ENCODE data around the gene RPS25.

Gene RPS25

DNA sequence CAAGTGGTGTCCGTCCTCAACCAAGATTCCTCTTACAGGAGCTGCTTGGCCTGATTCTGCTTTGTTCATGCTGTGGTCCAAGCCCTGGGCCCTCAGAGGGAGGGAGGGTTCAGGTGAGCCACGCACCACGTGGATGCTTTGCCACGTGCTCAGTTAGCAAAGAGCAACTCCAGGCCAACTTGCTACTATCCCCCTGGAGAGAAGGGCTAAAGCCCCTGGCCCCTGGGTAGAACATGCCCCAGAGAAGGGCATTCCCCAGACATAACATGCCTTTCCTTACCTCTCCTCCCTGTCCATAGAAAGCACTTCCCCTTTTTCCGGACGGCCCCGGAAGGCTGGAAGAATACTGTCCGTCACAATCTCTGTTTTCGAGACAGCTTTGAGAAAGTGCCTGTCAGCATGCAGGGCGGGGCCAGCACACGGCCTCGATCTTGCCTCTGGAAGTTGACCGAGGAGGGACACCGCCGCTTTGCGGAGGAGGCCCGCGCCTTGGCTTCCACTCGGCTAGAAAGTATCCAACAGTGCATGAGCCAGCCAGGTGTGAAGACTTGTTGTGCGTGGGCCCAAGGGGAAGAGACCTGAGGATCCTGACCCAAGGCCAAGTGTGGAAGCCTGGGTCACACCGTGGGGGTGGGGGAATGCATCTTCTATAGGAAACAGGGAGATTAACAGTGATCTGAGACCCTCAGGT, 37.8 kb downstream of the RPS25 start:
- H3K27ac ChIP-seq (ENCODE audit: low read depth, low read length, poor library complexity, severe bottlenecking) = no peak overlapping the region
- TF ChIP-seq EZH2 (IDR thresholded peaks at IDR 0.05; ENCODE audit: borderline replicate concordance, low read length) = no peak
- TF ChIP-seq, protein P1, sequence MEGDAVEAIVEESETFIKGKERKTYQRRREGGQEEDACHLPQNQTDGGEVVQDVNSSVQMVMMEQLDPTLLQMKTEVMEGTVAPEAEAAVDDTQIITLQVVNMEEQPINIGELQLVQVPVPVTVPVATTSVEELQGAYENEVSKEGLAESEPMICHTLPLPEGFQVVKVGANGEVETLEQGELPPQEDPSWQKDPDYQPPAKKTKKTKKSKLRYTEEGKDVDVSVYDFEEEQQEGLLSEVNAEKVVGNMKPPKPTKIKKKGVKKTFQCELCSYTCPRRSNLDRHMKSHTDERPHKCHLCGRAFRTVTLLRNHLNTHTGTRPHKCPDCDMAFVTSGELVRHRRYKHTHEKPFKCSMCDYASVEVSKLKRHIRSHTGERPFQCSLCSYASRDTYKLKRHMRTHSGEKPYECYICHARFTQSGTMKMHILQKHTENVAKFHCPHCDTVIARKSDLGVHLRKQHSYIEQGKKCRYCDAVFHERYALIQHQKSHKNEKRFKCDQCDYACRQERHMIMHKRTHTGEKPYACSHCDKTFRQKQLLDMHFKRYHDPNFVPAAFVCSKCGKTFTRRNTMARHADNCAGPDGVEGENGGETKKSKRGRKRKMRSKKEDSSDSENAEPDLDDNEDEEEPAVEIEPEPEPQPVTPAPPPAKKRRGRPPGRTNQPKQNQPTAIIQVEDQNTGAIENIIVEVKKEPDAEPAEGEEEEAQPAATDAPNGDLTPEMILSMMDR (IDR thresholded peaks at IDR 0.05; ENCODE audit: low read length) = no peak
- H3K4me2 ChIP-seq (ENCODE audit: low read length) = no peak overlapping the region
- H3K9me2 ChIP-seq (ENCODE audit: low read depth, low read length) = no peaks in the 10 kb centered on the region
- no peaks in the 10 kb centered on the region for H3K9me3 ChIP-seq (ENCODE audit: low read length)
- no peak overlapping the region for H2AFZ ChIP-seq (ENCODE audit: low read length)
- no peaks in the 10 kb centered on the region for H3K79me2 ChIP-seq (ENCODE audit: insufficient read depth, low read length)
- H3F3A ChIP-seq (ENCODE audit: insufficient read depth, low read length) = no peaks in the 10 kb centered on the region
- no peaks in the 10 kb centered on the region for H4K20me1 ChIP-seq (ENCODE audit: insufficient read depth, low read length)
- no peak overlapping the region for H3K9ac ChIP-seq (ENCODE audit: low read length)
- H3K4me3 ChIP-seq (ENCODE audit: low read depth, low read length, poor library complexity, severe bottlenecking) = no peak overlapping the region
- no peaks in the 10 kb centered on the region for H3K4me1 ChIP-seq (ENCODE audit: insufficient read depth, low read length, severe bottlenecking)
- no peaks in the 10 kb centered on the region; the same call in 1 of the 2 replicates for H3K27me3 ChIP-seq (ENCODE audit: insufficient read depth, low read length)
- H3K36me3 ChIP-seq (ENCODE audit: insufficient read depth, low read length) = no peaks in the 10 kb centered on the region

DNA sequence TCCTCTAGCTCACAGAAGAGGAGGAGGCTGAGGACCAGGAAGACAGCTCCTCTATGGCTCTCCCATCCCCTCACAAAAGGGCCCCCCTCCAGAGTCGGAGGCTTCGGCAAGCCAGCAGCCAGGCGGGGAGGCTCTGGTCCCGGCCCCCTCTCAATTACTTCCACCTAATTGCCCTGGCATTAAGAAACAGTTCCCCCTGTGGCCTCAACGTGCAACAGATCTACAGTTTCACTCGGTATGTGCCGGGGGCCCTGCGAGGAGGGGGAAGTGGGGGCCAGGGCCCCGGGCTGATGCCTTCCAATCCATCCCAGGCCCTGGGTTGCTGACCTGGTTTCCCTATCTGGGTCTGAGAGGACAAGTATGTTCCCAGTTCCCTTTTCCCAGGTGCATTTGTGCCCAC, 38.7 kb downstream of the RPS25 start:
- Histone ChIP-seq H3K27me3 (ENCODE audit: insufficient read depth, low read length) (no peaks in the 10 kb centered on the region; the same call in 1 of the 2 replicates), H3K9me2 (ENCODE audit: low read depth, low read length) (no peaks in the 10 kb centered on the region), H3K79me2 (ENCODE audit: insufficient read depth, low read length) (no peaks in the 10 kb centered on the region), H2AFZ (ENCODE audit: low read length) (no peak overlapping the region), H3K9ac (ENCODE audit: low read length) (no peak overlapping the region), H3K4me1 (ENCODE audit: insufficient read depth, low read length, severe bottlenecking) (no peaks in the 10 kb centered on the region), H3K27ac (ENCODE audit: low read depth, low read length, poor library complexity, severe bottlenecking) (no peak overlapping the region), H3K9me3 (ENCODE audit: low read length) (no peaks in the 10 kb centered on the region), H3F3A (ENCODE audit: insufficient read depth, low read length) (no peaks in the 10 kb centered on the region), H3K4me3 (ENCODE audit: low read depth, low read length, poor library complexity, severe bottlenecking) (no peak overlapping the region), H4K20me1 (ENCODE audit: insufficient read depth, low read length) (no peaks in the 10 kb centered on the region), H3K4me2 (ENCODE audit: low read length) (no peak overlapping the region), H3K36me3 (ENCODE audit: insufficient read depth, low read length) (no peaks in the 10 kb centered on the region)
- TF ChIP-seq, protein P1 (IDR thresholded peaks at IDR 0.05; ENCODE audit: low read length) = no peak
- no peak for TF ChIP-seq EZH2 (IDR thresholded peaks at IDR 0.05; ENCODE audit: borderline replicate concordance, low read length)

DNA sequence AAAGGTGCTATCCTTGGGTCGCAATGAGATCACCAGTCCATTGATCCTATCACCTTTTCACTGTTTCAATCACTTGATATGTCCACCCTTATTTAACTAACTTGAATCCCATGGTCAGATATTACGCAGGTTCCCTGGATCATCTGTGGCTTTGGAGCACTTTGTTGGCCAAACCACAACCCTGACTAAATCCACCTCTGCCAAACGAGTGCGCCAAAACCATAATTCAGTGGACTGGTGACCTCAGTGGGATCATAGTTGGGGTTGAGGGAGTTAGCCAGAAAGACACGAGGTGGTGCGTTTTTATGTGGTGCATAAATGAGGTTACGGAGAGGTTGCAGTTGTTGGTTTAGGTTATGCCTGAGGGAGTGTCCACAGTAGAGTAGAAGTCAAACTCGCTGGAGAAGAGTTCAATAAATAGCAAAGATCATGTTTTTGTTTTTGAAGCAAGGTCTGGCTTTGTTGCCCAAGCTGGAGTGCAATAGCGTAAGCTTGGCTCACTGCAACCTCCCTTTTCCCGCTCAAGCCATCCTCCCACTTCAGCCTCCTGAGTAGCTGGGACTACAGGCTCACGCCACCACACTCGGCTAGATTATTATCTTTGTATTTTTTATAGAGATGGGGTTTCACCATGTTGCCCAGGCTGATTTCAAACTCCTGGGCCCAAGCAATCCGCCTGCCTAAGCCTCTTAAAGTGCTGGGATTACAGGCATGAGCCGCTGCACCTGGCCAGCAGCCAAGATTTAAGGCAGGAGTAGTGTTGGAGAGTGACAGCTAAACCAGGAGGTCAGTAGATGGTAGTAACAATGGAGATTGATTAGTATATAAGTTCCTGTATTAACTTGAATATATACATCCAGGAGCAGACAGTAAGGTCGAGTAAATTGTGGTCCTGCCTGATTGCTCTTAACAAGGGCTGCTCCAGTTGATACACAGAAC, 42.1 kb downstream of the RPS25 start:
- Histone ChIP-seq H4K20me1 (ENCODE audit: insufficient read depth, low read length) (no peaks in the 10 kb centered on the region), H3K9me3 (ENCODE audit: low read length) (no peaks in the 10 kb centered on the region), H3K27me3 (ENCODE audit: insufficient read depth, low read length) (no peaks in the 10 kb centered on the region; the same call in 1 of the 2 replicates), H2AFZ (ENCODE audit: low read length) (no peak overlapping the region), H3K9me2 (ENCODE audit: low read depth, low read length) (no peaks in the 10 kb centered on the region), H3K9ac (ENCODE audit: low read length) (no peak overlapping the region), H3K79me2 (ENCODE audit: insufficient read depth, low read length) (no peaks in the 10 kb centered on the region), H3K4me3 (ENCODE audit: low read depth, low read length, poor library complexity, severe bottlenecking) (no peak overlapping the region), H3F3A (ENCODE audit: insufficient read depth, low read length) (no peaks in the 10 kb centered on the region), H3K4me1 (ENCODE audit: insufficient read depth, low read length, severe bottlenecking) (no peaks in the 10 kb centered on the region), H3K27ac (ENCODE audit: low read depth, low read length, poor library complexity, severe bottlenecking) (no peak overlapping the region), H3K36me3 (ENCODE audit: insufficient read depth, low read length) (no peaks in the 10 kb centered on the region), H3K4me2 (ENCODE audit: low read length) (no peak overlapping the region)
- TF ChIP-seq, protein P1 (IDR thresholded peaks at IDR 0.05; ENCODE audit: low read length) = no peak
- no peak for TF ChIP-seq EZH2 (IDR thresholded peaks at IDR 0.05; ENCODE audit: borderline replicate concordance, low read length)

All from OCI-LY1 (cell line).